Skeletal muscle cell (primary cell): ENCODE results near the gene ANKRD27.
A peak's percentile ranks its signal among the peaks of the same experiment; 100 is the strongest.
"Not testable (repeated sequence)": the region's sequence is repeated elsewhere in the genome, so short reads cannot be mapped to it uniquely, and the experiment has no call there.

Source experiments
- DNase-seq: peaks from one replicate; pipeline ENCODE4 v3.0.0-alpha.2; 2010; ENCODE audit warnings: low read depth
- H3K4me3 ChIP-seq: 2 replicates; pipeline ENCODE4 v1.5.1; 2011; ENCODE audit warnings: low read depth, mild to moderate bottlenecking, control low read depth, low read length, moderate library complexity

The ANKRD27 gene

DNA sequence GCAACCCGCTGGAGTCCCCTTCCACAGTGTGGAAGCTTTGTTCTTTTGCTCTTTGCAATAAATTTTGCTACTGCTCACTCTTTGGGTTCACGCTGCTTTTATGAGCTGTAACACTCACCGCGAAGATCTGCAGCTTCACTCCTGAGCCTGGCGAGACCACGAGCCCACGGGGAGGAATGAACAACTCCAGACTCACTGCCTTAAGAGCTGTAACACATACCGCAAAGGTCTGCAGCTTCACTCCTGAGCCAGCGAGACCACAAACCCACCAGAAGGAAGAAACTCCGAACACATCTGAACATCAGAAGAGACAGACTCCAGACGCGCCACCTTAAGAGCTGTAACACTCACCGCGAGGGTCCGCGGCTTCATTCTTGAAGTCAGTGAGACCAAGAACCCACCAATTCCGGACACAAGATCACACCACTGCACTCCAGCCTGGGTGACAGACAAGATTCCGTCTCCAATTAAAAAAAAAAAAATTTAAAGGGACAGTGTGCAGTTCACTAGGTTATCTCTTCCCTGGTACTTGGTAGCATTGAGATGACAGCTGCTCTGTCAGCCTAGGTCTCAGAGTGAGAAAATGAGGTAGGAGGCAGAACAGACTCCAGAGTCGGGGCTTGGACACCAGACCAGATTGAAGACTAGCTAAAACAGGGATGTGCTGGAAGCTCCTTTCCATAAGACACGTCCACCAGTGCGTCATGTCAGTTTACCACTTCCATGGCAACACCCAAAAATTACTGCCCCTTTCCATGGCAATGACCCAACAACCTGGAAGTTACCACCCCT lies 102.1 kb downstream of the ANKRD27 start:
- not testable (repeated sequence) for H3K4me3 ChIP-seq, DNase-seq

DNA sequence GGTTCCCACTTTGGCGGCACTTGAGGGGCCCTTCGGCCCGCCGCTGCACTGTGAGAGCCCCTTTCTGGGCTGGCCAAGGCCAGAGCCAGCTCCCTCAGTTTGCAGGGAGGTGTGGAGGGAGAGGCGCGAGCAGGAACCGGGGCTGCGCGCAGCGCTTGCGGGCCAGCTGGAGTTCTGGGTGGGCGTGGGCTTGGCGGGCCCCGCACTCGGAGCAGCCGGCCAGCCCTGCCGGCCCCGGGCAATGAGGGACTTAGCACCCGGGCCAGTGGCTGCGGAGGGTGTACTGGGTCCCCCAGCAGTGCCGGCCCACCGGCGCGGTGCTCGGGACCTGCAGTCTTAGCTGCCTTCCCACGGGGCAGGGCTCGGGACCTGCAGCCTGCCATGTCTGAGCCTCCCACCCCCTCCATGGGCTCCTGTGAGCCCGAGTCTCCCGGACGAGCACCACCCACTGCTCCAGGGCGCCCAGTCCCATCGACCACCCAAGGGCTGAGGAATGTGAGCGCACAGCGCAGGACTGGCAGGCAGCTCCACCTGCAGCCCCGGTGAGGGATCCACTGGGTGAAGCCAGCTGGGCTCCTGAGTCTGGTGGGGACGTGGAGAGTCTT lies 103.4 kb downstream of the ANKRD27 start:
- not testable (repeated sequence) for H3K4me3 ChIP-seq, DNase-seq

DNA sequence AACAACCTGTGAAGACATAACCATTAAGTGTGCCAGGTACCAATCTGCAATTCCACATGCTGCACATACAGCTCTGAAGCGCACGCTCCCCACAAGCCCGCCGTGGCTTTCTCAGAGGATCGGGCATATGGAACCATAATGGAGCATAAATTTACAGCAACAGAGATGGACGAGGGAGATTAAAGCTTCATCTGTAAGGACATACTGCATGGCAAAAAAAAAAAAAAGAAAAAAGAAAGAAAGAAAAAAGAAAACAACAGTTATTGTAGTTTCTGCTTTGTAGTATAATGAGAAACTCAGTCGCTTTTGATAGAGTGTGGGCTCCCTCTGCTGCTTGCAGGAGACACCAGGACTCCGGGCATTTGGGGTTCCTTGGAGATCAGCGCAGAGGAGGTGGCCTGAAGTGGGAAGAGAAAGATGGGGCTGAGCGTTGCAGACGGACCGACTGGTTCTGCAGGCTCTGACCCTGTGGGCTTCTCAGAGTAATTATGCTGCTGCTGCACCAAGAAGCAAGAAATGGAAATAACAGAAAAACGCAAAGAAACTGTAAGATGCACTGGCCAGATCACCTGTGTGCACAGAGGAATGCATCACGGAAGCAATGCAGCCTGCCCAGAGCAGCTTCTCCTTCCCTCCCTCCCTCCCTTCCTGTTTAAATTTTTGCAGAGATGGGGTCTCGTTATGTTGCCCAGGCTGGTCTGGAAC lies 104.7 kb downstream of the ANKRD27 start:
- DNase-seq: peak; percentile 18
- H3K4me3 ChIP-seq: no peak overlapping the region

DNA sequence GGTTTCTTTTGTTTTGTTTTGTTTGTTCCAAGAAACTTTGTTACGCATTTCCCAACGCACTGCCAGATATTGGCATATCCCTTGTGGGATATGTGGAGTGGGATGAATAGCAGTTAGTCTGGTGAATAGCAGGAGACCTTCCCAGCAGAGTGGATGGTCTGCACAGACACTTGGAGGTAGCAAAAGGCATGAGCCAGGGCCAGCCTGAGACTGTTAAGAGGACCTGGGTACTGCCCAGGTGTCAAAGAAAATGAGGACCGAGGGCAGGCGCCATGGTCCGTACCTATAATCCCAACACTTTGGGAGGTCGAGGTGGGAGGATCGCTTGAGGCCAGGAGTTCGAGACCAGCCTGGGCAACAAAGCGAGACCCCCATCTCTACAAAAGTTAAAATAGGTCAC lies 107.5 kb downstream of the ANKRD27 start:
- no peak for DNase-seq
- no peak overlapping the region for H3K4me3 ChIP-seq

DNA sequence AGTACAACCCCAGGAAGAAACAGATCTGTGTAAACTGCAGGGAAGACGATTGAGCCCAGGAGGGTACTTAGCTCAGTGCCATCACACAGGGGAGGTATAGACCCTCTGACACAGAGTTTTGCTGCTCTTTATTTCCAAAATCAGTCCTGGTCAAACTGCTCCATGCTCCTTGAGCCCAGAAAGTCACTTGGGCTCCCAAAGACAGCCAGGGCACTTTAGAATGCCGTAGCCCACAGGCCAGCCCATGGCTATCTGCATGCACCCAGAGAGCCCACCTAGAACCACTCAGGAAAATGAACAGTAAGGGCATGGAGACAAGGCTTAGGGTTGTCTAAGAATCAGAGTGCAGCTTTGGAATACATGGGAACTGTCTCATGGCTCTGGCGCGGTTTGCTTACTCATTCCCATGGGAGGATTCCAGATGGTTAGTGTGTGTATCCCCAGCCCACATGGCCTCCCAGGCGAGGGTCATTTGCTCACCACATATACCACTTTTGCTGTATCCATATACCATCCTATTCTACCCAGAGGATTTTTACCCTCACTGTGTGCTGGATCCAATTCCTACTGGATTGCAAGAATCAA lies 108.6 kb downstream of the ANKRD27 start:
- no peak overlapping the region for H3K4me3 ChIP-seq
- peak; percentile 25 for DNase-seq

DNA sequence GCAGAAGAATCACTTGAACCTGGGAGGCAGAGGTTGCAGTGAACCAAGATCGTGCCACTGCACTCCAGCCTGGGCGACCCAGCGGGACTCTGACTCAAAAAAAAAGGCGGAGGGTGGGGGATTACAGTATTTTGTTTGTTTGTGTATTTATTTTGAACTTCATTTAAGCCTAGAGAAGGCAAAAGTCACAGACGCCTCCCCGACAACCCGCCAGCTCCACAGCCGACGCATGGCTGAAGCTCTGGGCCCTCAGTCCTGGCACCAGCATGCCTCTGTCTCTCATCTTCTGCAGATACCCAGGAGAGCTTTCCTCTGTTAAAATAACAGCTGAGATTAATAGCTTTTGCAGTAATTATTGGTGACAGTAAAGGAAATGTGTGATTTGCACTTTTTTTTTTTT lies 111.2 kb downstream of the ANKRD27 start:
- H3K4me3 ChIP-seq: no peak overlapping the region
- DNase-seq: no peak

DNA sequence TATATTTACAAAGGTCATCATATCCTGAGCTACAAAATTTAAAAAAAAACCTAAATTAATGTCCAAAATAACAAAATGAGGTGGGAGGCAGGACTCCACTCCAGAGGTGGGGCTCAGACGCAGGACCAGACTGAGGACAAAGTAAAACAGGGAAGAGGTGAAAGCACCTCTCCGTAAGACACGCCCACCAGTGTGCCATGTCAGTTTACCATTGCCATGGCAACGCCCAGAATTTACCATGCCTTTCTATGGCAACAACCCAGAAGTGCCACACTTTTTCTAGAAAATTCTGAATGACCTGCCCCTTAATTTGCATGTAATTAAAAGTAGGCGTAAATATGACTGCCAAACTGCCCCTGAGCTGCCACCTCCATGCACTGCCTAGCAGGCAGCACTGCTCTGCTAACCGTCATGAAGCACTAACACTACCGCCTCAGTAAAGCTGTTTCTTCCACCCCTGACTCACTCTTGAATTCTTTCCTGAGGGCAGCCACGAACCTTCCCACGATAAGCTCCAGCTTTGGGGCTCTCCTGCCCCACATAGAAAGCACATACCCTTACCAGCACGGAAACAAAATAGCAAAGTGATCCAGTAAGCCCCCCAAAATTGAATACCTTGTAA lies 116.3 kb downstream of the ANKRD27 start:
- H3K4me3 ChIP-seq: no peak overlapping the region
- no peak for DNase-seq

DNA sequence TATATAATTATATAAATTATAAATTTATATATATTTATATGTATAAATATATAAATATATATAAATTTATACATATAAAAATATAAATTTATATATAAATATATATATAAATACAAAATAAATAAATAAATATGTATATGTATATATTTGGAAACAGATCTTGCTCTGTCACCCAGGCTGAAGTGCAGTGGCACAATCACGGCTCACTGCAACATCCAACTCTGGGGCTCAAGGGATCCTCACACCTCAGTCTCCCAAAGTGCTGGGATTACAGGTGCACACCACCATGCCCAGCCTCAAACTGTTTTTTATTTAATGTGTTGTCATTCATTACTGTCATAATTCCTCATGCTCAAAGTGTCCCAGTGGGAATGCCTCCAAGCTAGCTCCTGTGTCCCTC lies 119.2 kb downstream of the ANKRD27 start:
- DNase-seq: no peak
- H3K4me3 ChIP-seq: no peak overlapping the region

DNA sequence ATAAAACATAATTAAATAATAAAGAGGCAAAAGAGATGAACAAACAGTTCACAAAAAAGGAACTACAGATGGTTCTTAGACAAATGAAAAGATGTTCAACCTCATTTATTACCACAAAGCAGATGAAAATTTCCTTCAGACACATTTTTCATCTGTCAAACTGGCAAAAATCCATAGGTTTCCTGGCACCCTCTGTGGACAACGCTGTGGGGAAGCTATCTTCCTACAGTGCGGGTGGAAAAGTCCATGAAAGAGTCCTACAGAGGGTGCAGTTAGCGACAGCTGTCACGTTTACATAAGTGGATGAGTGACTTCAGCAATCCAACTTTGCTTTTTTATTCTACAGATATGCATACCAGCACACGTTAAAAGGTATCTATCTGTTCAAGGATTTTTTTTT lies 124.3 kb downstream of the ANKRD27 start:
- no peak for DNase-seq
- H3K4me3 ChIP-seq: no peak overlapping the region
